Measurements from ENCODE around the gene MRNIP. TPM values are rescaled to one million over a fixed set of nuclear protein-coding genes. Genes with fewer than 3 reads are reported as not detected.

Gene MRNIP
- total RNA-seq = 9.4 and 10.6 TPM in 2 replicates

GRCh38 chr5:179858586-179859427 lies at the start of gene MRNIP:
Gene MRNIP (minus strand): TSS chr5:179858817. CDS start chr5:179858796, 21 bp downstream.

GRCh38 chr5:179907556-179908324 lies 49.1 kb upstream of the MRNIP start, which contains the start of gene TBC1D9B:
Gene TBC1D9B (minus strand): TSS chr5:179907897. CDS start chr5:179907821, 76 bp downstream.

DNA sequence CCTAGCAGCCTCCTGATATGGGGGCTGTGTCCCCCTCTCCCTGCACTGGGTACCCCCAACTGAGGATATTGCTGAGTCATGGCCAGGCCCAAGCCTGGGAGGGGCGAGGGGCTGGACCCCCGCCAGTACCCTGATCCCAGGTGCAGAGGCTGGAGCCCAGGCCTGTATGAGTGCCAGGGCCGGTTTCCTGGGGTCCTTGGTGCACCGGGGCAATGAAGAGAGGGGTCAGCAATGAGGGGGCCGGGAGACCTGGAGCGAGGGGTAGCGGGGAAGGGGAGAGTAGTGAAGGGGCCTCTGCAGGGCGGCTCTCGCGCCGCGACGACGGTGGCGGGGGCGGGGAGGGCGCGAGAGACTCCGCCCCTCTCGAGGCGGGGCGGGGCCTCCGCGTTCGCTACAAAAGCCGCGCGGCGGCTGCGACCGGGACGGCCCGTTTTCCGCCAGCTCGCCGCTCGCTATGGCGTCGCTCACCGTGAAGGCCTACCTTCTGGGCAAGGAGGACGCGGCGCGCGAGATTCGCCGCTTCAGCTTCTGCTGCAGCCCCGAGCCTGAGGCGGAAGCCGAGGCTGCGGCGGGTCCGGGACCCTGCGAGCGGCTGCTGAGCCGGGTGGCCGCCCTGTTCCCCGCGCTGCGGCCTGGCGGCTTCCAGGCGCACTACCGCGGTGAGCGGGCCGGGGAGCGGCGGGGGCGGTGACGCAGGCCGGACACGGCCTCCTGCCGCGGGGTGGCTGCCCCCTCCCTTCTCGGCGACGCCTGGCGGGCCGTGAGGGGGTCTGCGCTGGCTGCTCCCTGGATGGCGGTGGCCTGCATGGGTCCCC lies 37.9 kb downstream of the MRNIP start, which contains the start of gene SQSTM1:
TSS of gene SQSTM1 (plus strand) at position 423 of the 815 bp plus-strand sequence. CDS start at position 455, 32 bp downstream.

DNA sequence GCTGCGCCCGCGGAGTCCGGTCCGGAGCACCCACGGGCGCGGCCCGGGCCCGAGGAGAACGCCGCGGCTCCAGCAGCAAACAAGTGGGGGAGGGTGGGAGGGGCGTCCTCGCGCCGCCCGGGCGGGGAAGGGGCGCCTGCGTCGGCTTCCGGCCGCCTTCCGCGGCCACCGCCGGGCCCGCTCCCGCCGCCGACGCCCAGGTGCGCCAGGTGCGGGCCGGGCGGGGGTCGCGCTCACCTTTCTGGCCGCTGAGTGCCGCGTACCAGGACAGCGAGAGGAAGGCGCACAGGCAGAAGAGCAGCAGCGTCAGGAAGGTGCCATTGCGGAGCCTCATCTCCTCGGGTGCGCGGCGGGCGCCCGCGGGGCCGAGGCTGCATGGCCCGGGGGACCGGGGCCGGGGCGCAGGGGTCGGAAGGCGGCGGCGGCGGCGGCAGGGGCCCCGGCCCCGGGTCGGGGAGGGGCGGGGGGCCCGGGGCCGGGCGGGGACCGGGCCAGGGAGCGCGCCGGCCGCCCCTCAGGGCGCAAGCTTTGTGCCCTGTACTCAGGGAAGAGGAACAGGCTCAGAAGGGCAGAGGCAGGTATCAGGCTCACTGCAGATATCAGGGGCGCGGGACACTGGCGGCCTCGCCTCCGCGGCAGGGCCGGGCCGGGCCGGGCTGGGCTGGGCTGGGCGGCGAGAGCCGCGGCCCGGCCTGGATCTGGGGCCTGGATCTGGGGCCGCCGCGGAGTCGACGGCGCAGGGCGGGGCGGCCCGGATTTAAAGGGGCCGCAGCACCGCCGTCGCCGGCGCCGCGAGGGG lies 52.2 kb downstream of the MRNIP start, which contains the start of gene MGAT4B:
TSS of gene MGAT4B (minus strand) at position 617 of the 799 bp plus-strand sequence. CDS start at position 334, 283 bp downstream.

DNA sequence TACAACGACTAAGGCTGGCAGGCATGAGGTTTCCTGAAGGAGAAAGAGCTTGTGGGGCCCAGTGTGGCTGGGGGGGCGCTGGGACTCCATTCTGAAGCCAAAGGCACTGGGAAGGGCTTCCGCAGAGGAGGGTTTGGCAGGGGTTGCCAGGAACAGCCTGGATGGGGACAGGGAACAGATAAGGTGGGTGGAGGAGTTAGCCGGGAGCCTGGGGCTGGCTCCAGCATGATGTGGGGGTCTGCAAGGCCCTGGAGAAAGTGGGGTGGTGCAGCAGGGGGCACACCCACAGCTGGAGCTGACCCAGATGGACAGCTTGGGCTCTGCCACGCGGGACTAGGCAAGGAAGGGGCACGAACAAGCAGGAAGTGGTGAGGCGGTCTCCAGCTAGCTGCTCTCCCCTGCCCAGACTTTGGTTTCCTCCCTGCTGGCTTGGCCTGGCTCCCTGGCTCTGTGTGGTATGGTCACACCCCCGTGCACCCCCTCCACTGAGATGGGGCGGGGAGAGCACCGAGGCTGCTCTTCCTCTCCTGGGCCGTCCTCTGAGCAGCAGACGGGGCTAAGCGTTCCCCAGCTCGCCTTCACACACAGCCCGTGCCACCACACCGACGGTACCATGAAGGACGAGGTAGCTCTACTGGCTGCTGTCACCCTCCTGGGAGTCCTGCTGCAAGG lies 65.0 kb downstream of the MRNIP start, which contains the start of gene LTC4S:
TSS of gene LTC4S (plus strand) at position 519 of the 672 bp plus-strand sequence. CDS start at position 614, 95 bp downstream.

Other genes starting within 250 kb of the MRNIP start
- gene HNRNPH1, start 235.1 kb downstream of the MRNIP start, total RNA-seq = 268 and 297 TPM in 2 replicates
- gene CBY3, start 177.8 kb downstream of the MRNIP start, total RNA-seq = not detected in 2 replicates
- gene CANX, start 159.8 kb downstream of the MRNIP start, total RNA-seq = 635 and 679 TPM in 2 replicates
- gene MAML1, start 126.0 kb downstream of the MRNIP start, total RNA-seq = 4.8 and 6.2 TPM in 2 replicates
- gene LTC4S, start 64.8 kb downstream of the MRNIP start, total RNA-seq = 1.1 TPM in 1 of 2 replicates, not detected in the other
- gene MGAT4B, start 52.0 kb downstream of the MRNIP start, total RNA-seq = 217 and 225 TPM in 2 replicates
- gene SQSTM1, start 37.9 kb downstream of the MRNIP start, total RNA-seq = 645 and 760 TPM in 2 replicates
- gene TBC1D9B, start 49.1 kb upstream of the MRNIP start, total RNA-seq = 41.3 and 65.5 TPM in 2 replicates
- gene RNF130, start 212.9 kb upstream of the MRNIP start, total RNA-seq = 32.2 and 38.8 TPM in 2 replicates